HepG2 (cell line): ENCODE data around the gene NFS1. TPM values are rescaled to one million over a fixed set of nuclear protein-coding genes. Genes with fewer than 3 reads are reported as not detected.

Experiments
- CEBPG ChIP-seq: IDR thresholded peaks from 2 replicates; pipeline ENCODE4 v1.6.1; 2016
- CSRNP2 ChIP-seq: sonication (generic); formaldehyde crosslinking; conservative IDR thresholded peaks from 2 replicates; pipeline ENCODE4 v1.8.0; 2022; ENCODE audit warnings: low read depth, missing genetic modification reagents
- DNMT1 ChIP-seq: sonication (generic); formaldehyde crosslinking; IDR thresholded peaks from 2 replicates; pipeline ENCODE4 v1.5.1; 2020; ENCODE audit warnings: mild to moderate bottlenecking, missing genetic modification reagents
- ELK4 ChIP-seq: sonication (generic); formaldehyde crosslinking; IDR thresholded peaks from 2 replicates; pipeline ENCODE4 v1.9.0; 2021; ENCODE audit warnings: missing genetic modification reagents, borderline replicate concordance
- GPN1 ChIP-seq: sonication (generic); formaldehyde crosslinking; IDR thresholded peaks from 2 replicates; pipeline ENCODE4 v1.5.1; 2020; ENCODE audit warnings: missing genetic modification reagents, borderline replicate concordance
- HOMEZ ChIP-seq: IDR thresholded peaks from 2 replicates; pipeline ENCODE4 v1.6.1; 2016; ENCODE audit warnings: low read depth
- HOXD1 ChIP-seq: sonication (generic); formaldehyde crosslinking; IDR thresholded peaks from 2 replicates; pipeline ENCODE4 v1.5.0; 2020; ENCODE audit warnings: missing genetic modification reagents
- KDM2A ChIP-seq: sonication (generic); formaldehyde crosslinking; IDR thresholded peaks from 2 replicates; pipeline ENCODE4 v1.4.0; 2020; ENCODE audit warnings: low read depth, missing genetic modification reagents, borderline replicate concordance
- KLF6 ChIP-seq: IDR thresholded peaks from 2 replicates; pipeline ENCODE4 v1.8.0; 2016; ENCODE audit warnings: missing biosample characterization, missing genetic modification reagents
- MAF1 ChIP-seq: sonication (generic); formaldehyde crosslinking; IDR thresholded peaks from 2 replicates; pipeline ENCODE4 v1.5.0; 2020; ENCODE audit warnings: missing genetic modification reagents, borderline replicate concordance
- MIER2 ChIP-seq: IDR thresholded peaks from 2 replicates; pipeline ENCODE4 v1.6.1; 2016; ENCODE audit warnings: missing biosample characterization, missing genetic modification reagents
- NFE2 ChIP-seq: sonication (generic); formaldehyde crosslinking; IDR thresholded peaks from 2 replicates; pipeline ENCODE4 v1.4.0; 2020; ENCODE audit warnings: missing genetic modification reagents
- NONO ChIP-seq, 2 experiments: fragments of 450-650 bp in 1 of 2; sonication (generic) in 1 of 2; formaldehyde crosslinking in 1 of 2; IDR thresholded peaks in 1 of 2; conservative IDR thresholded peaks in 1 of 2; 2 replicates each; pipeline versions ENCODE4 v1.6.1 to v1.8.0; 2017 to 2022; ENCODE audit warnings: mild to moderate bottlenecking in 1 of 2, missing genetic modification reagents in 1 of 2, moderate library complexity in 1 of 2
- RNF2 ChIP-seq: fragments of 450-650 bp; conservative IDR thresholded peaks from 2 replicates; pipeline ENCODE4 v1.6.1; 2016; ENCODE audit warnings: low read depth
- SMAD9 ChIP-seq: sonication (generic); formaldehyde crosslinking; IDR thresholded peaks from 2 replicates; pipeline ENCODE4 v1.5.1; 2020; ENCODE audit warnings: mild to moderate bottlenecking, missing genetic modification reagents
- SRF ChIP-seq: IDR thresholded peaks from 2 replicates; pipeline ENCODE4 v1.6.1; 2011; ENCODE audit warnings: mild to moderate bottlenecking, low read depth, low read length, moderate library complexity
- YEATS4 ChIP-seq: sonication (generic); formaldehyde crosslinking; IDR thresholded peaks from 2 replicates; pipeline ENCODE4 v1.4.0; 2020; ENCODE audit warnings: missing genetic modification reagents, borderline replicate concordance
- ZFP82 ChIP-seq: sonication (generic); formaldehyde crosslinking; IDR thresholded peaks from 2 replicates; pipeline ENCODE4 v1.5.1; 2020; ENCODE audit warnings: mild to moderate bottlenecking, missing genetic modification reagents, borderline replicate concordance
- ZMYM2 ChIP-seq: sonication (generic); formaldehyde crosslinking; IDR thresholded peaks from 2 replicates; pipeline ENCODE4 v1.8.0; 2022; ENCODE audit warnings: mild to moderate bottlenecking, missing genetic modification reagents
- ZNF160 ChIP-seq: sonication (generic); formaldehyde crosslinking; IDR thresholded peaks from 2 replicates; pipeline ENCODE4 v1.8.0; 2022; ENCODE audit warnings: mild to moderate bottlenecking, inconsistent platforms, missing genetic modification reagents
- ZNF337 ChIP-seq: sonication (generic); formaldehyde crosslinking; IDR thresholded peaks from 2 replicates; pipeline ENCODE4 v1.5.1; 2020; ENCODE audit warnings: missing genetic modification reagents, low read depth, mild to moderate bottlenecking, borderline replicate concordance
- ZNF33A ChIP-seq: sonication (generic); formaldehyde crosslinking; IDR thresholded peaks from 2 replicates; pipeline ENCODE4 v1.5.1; 2020; ENCODE audit warnings: missing genetic modification reagents, mild to moderate bottlenecking, moderate library complexity, borderline replicate concordance
- ZNF556 ChIP-seq: sonication (generic); formaldehyde crosslinking; IDR thresholded peaks from 2 replicates; pipeline ENCODE4 v1.4.0; 2020; ENCODE audit warnings: mild to moderate bottlenecking, missing genetic modification reagents, borderline replicate concordance
- ZNF576 ChIP-seq: sonication (generic); formaldehyde crosslinking; IDR thresholded peaks from 2 replicates; pipeline ENCODE4 v1.4.0; 2020; ENCODE audit warnings: mild to moderate bottlenecking, missing genetic modification reagents
- ZNF660 ChIP-seq: sonication (generic); formaldehyde crosslinking; IDR thresholded peaks from 2 replicates; pipeline ENCODE4 v1.5.1; 2020; ENCODE audit warnings: mild to moderate bottlenecking, low read depth, missing genetic modification reagents, borderline replicate concordance
- ZNF773 ChIP-seq: sonication (generic); formaldehyde crosslinking; IDR thresholded peaks from 2 replicates; pipeline ENCODE4 v1.4.0; 2020; ENCODE audit warnings: missing genetic modification reagents, borderline replicate concordance
- polyA plus RNA-seq, 8 experiments: library from polyadenylated mRNA; depleted of rRNA in 3 of 8; stranded (reverse) in 7 of 8; unstranded in 1 of 8; fragments of >200 nt; fragmentation: Illumina TruSeq in 4 of 8; extraction: Trizol in 4 of 8; gene quantifications; 2 replicates each; pipeline versions ENCODE4 v1.2.1 to v1.2.3, GENCODE V29; 2011 to 2016; ENCODE audit warnings: low read depth in 4 of 8, missing spikeins in 1 of 8, mixed read lengths in 1 of 8; ENCODE audit not compliant: insufficient read depth in 1 of 8
- total RNA-seq, 5 experiments: library from RNA; depleted of rRNA; stranded (reverse); fragments of >200 nt; fragmentation: Illumina TruSeq; extraction: Trizol; gene quantifications; 2 replicates each; pipeline ENCODE4 v1.2.3, GENCODE V29; 2016; ENCODE audit warnings: low read depth in 1 of 5

Gene NFS1
- total and polyA plus RNA-seq, 2 of the 13 experiments (the other 11 are each of a cell fraction or from before 2014, with no cell fraction given) = 65.9 to 88.1 TPM

GRCh38 chr20:35699127-35699956, at the start of gene NFS1, which contains the start of gene ROMO1 (continued):
- TF ChIP-seq ELK4 (CRISPR knock-in tag) (peak; percentile 57; the same call in 1 of the 2 replicates), CEBPG (peak; percentile 14; the same call in 1 of the 2 replicates), ZNF773 (CRISPR knock-in tag) (peak; percentile 6; the same call in 1 of the 2 replicates), ZMYM2 (CRISPR knock-in tag) (peak; percentile 66; the same call in 1 of the 2 replicates), GPN1 (CRISPR knock-in tag) (peak; percentile 58; the same call in 1 of the 2 replicates), ZNF33A (no peak), ZNF160 (CRISPR knock-in tag) (peak; percentile 93), ZNF660 (CRISPR knock-in tag) (no peak; the same call in 1 of the 2 replicates), KLF6 (CRISPR knock-in tag) (peak; percentile 95), NONO (IDR thresholded peaks at IDR 0.05) (no peak), NONO (CRISPR knock-in tag; conservative IDR thresholded peaks at IDR 0.05) (peak; percentile 100), ZNF576 (CRISPR knock-in tag) (peak; percentile 84), DNMT1 (CRISPR knock-in tag) (peak; percentile 96), SMAD9 (CRISPR knock-in tag) (peak; percentile 83), MIER2 (CRISPR knock-in tag) (peak; percentile 68), MAF1 (0 out of 2 replicates have a peak, but pooled peaks have one; percentile 87), YEATS4 (CRISPR knock-in tag) (peak; percentile 99; the same call in 1 of the 2 replicates), SRF (0 out of 2 replicates have a peak, but pooled peaks have one; percentile 32), NFE2 (CRISPR knock-in tag) (no peak), CSRNP2 (no peak), HOXD1 (CRISPR knock-in tag) (peak; percentile 96), ZFP82 (CRISPR knock-in tag) (no peak; the same call in 1 of the 2 replicates), KDM2A (CRISPR knock-in tag) (peak; percentile 100), ZNF556 (CRISPR knock-in tag) (peak; percentile 67; the same call in 1 of the 2 replicates), ZNF337 (CRISPR knock-in tag) (peak; percentile 98), HOMEZ (CRISPR knock-in tag) (no peak), RNF2 (peak; percentile 87)
